GM21717 (cell line): Measurements from ENCODE around the gene SCN1B.
"Not testable (repeated sequence)": the region's sequence is repeated elsewhere in the genome, so short reads cannot be mapped to it uniquely, and the experiment has no call there.

Experiments used
- ATAC-seq: cut with Tn5 transposase; IDR thresholded peaks from one replicate; pipeline ENCODE4 v1.9.1; 2021; ENCODE audit warnings: mild to moderate bottlenecking, moderate library complexity; ENCODE audit not compliant: unreplicated experiment

SCN1B gene

GRCh38 chr19:35015954-35016351 is 14.3 kb upstream of the SCN1B start:
- no peak for ATAC-seq

GRCh38 chr19:35017507-35017906 is 12.8 kb upstream of the SCN1B start:
- ATAC-seq = no peak

- no peak for ATAC-seq
Measured at GRCh38 chr19:35018379-35018778, 11.9 kb upstream of the SCN1B start.

- no peak for ATAC-seq
Measured at GRCh38 chr19:35019144-35019543, 11.1 kb upstream of the SCN1B start.

GRCh38 chr19:35021016-35021415 is 9.3 kb upstream of the SCN1B start:
- no peak for ATAC-seq

GRCh38 chr19:35021596-35021995 is 8.7 kb upstream of the SCN1B start:
- ATAC-seq = no peak

- no peak for ATAC-seq
Measured at GRCh38 chr19:35022460-35022859, 7.8 kb upstream of the SCN1B start.

- ATAC-seq = no peak
Measured at GRCh38 chr19:35023428-35023827, 6.8 kb upstream of the SCN1B start.

GRCh38 chr19:35024095-35024494 is 6.2 kb upstream of the SCN1B start:
- ATAC-seq = no peak

GRCh38 chr19:35025969-35026368 is 4.3 kb upstream of the SCN1B start:
- no peak for ATAC-seq

GRCh38 chr19:35026418-35026817 is 3.9 kb upstream of the SCN1B start:
- no peak for ATAC-seq

GRCh38 chr19:35027009-35027408 is 3.3 kb upstream of the SCN1B start:
- ATAC-seq = no peak

GRCh38 chr19:35027851-35028599 is 2.2 kb upstream of the SCN1B start:
- ATAC-seq = no peak

GRCh38 chr19:35028600-35028885 is 1.7 kb upstream of the SCN1B start:
- not testable (repeated sequence) for ATAC-seq

- ATAC-seq = not testable (repeated sequence)
Measured at GRCh38 chr19:35029275-35029736, 964 bp upstream of the SCN1B start.

- no peak for ATAC-seq
Measured at GRCh38 chr19:35029737-35030256, 473 bp upstream of the SCN1B start.

- no peak for ATAC-seq
Measured at GRCh38 chr19:35031072-35031881, 1.0 kb downstream of the SCN1B start.

GRCh38 chr19:35032356-35032865 is 2.1 kb downstream of the SCN1B start:
- no peak for ATAC-seq

GRCh38 chr19:35033067-35034004 is 3.1 kb downstream of the SCN1B start:
- ATAC-seq = no peak

GRCh38 chr19:35034005-35034502 is 3.8 kb downstream of the SCN1B start:
- no peak for ATAC-seq
